ENCODE data around the gene CACNA2D4. TPM values are rescaled to one million over a fixed set of nuclear protein-coding genes. Genes with fewer than 3 reads are reported as not detected.
A peak's percentile ranks its signal among the peaks of the same experiment; 100 is the strongest.

CACNA2D4 gene
- total and polyA plus RNA-seq, 2 of the 13 experiments (the other 11 are each of a cell fraction or from before 2014, with no cell fraction given): 14.2 to 136 TPM

- TF ChIP-seq HNRNPLL (IDR thresholded peaks at IDR 0.05; ENCODE audit: low read depth, low read length, poor library complexity, severe bottlenecking) (no peak), NR2C2 (CRISPR knock-in tag; IDR thresholded peaks at IDR 0.05; ENCODE audit: borderline replicate concordance) (peak; percentile 91), SIX1 (CRISPR knock-in tag; IDR thresholded peaks at IDR 0.05; ENCODE audit: borderline replicate concordance) (peak; percentile 17; the same call in 1 of the 2 replicates), RXRA (CRISPR knock-in tag; IDR thresholded peaks at IDR 0.05) (peak; percentile 75; the same call in 1 of the 2 replicates), ZFP37 (CRISPR knock-in tag; IDR thresholded peaks at IDR 0.05; ENCODE audit: borderline replicate concordance) (0 out of 2 replicates have a peak, but pooled peaks have one; percentile 38), ZNF543 (CRISPR knock-in tag; IDR thresholded peaks at IDR 0.05) (no peak), POLR2AphosphoS2 (IDR thresholded peaks at IDR 0.05; ENCODE audit: low read depth, low read length) (no peak), ARID5B (CRISPR knock-in tag; IDR thresholded peaks at IDR 0.05) (peak; percentile 91), ZBTB44 (CRISPR knock-in tag; IDR thresholded peaks at IDR 0.05) (no peak), GATA4 (IDR thresholded peaks at IDR 0.05; ENCODE audit: borderline replicate concordance, low read depth) (peak; percentile 29; the same call in 1 of the 2 replicates), CCDC6 (CRISPR knock-in tag; IDR thresholded peaks at IDR 0.05) (no peak), HNF4A (CRISPR knock-in tag; IDR thresholded peaks at IDR 0.05) (peak; percentile 77), ZMYM3 (CRISPR knock-in tag; IDR thresholded peaks at IDR 0.05) (peak; percentile 75; the same call in 1 of the 2 replicates)
- TF ChIP-seq, protein P1, sequence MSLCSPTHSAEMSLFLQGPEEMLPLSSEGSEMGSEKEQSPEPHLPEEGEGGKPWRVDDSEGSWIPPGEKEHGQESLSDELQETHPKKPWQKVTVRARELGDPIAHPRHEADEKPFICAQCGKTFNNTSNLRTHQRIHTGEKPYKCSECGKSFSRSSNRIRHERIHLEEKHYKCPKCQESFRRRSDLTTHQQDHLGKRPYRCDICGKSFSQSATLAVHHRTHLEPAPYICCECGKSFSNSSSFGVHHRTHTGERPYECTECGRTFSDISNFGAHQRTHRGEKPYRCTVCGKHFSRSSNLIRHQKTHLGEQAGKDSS (CRISPR knock-in tag; IDR thresholded peaks at IDR 0.05; ENCODE audit: borderline replicate concordance, low read depth): peak; percentile 56
- TF ChIP-seq, protein P2, sequence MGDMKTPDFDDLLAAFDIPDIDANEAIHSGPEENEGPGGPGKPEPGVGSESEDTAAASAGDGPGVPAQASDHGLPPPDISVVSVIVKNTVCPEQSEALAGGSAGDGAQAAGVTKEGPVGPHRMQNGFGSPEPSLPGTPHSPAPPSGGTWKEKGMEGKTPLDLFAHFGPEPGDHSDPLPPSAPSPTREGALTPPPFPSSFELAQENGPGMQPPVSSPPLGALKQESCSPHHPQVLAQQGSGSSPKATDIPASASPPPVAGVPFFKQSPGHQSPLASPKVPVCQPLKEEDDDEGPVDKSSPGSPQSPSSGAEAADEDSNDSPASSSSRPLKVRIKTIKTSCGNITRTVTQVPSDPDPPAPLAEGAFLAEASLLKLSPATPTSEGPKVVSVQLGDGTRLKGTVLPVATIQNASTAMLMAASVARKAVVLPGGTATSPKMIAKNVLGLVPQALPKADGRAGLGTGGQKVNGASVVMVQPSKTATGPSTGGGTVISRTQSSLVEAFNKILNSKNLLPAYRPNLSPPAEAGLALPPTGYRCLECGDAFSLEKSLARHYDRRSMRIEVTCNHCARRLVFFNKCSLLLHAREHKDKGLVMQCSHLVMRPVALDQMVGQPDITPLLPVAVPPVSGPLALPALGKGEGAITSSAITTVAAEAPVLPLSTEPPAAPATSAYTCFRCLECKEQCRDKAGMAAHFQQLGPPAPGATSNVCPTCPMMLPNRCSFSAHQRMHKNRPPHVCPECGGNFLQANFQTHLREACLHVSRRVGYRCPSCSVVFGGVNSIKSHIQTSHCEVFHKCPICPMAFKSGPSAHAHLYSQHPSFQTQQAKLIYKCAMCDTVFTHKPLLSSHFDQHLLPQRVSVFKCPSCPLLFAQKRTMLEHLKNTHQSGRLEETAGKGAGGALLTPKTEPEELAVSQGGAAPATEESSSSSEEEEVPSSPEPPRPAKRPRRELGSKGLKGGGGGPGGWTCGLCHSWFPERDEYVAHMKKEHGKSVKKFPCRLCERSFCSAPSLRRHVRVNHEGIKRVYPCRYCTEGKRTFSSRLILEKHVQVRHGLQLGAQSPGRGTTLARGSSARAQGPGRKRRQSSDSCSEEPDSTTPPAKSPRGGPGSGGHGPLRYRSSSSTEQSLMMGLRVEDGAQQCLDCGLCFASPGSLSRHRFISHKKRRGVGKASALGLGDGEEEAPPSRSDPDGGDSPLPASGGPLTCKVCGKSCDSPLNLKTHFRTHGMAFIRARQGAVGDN (CRISPR knock-in tag; IDR thresholded peaks at IDR 0.05): peak; percentile 71
- TF ChIP-seq, protein P3, sequence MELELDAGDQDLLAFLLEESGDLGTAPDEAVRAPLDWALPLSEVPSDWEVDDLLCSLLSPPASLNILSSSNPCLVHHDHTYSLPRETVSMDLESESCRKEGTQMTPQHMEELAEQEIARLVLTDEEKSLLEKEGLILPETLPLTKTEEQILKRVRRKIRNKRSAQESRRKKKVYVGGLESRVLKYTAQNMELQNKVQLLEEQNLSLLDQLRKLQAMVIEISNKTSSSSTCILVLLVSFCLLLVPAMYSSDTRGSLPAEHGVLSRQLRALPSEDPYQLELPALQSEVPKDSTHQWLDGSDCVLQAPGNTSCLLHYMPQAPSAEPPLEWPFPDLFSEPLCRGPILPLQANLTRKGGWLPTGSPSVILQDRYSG (CRISPR knock-in tag; IDR thresholded peaks at IDR 0.05): no peak
- TF ChIP-seq, protein P4, sequence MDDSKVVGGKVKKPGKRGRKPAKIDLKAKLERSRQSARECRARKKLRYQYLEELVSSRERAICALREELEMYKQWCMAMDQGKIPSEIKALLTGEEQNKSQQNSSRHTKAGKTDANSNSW (CRISPR knock-in tag; IDR thresholded peaks at IDR 0.05; ENCODE audit: borderline replicate concordance): 0 out of 2 replicates have a peak, but pooled peaks have one; percentile 37
Measured at GRCh38 chr12:1812650-1813302, 105.7 kb downstream of the CACNA2D4 start (continued).
